Measurements from ENCODE around the gene UNCX.

The UNCX gene

GRCh38 chr7:1283337-1283736, 50.7 kb downstream of the UNCX start:
- H3K4me3 ChIP-seq (ENCODE audit: low read depth, low read length) = no peak overlapping the region
- DNase-seq (ENCODE audit: low read depth, low spot score) = no peak
- CTCF ChIA-PET = no interaction called here
- TF ChIP-seq, protein P1, sequence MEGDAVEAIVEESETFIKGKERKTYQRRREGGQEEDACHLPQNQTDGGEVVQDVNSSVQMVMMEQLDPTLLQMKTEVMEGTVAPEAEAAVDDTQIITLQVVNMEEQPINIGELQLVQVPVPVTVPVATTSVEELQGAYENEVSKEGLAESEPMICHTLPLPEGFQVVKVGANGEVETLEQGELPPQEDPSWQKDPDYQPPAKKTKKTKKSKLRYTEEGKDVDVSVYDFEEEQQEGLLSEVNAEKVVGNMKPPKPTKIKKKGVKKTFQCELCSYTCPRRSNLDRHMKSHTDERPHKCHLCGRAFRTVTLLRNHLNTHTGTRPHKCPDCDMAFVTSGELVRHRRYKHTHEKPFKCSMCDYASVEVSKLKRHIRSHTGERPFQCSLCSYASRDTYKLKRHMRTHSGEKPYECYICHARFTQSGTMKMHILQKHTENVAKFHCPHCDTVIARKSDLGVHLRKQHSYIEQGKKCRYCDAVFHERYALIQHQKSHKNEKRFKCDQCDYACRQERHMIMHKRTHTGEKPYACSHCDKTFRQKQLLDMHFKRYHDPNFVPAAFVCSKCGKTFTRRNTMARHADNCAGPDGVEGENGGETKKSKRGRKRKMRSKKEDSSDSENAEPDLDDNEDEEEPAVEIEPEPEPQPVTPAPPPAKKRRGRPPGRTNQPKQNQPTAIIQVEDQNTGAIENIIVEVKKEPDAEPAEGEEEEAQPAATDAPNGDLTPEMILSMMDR (IDR thresholded peaks at IDR 0.05; ENCODE audit: insufficient read depth, low read length, missing control alignments) = no peak
- POLR2A ChIA-PET = no interaction called here

DNA sequence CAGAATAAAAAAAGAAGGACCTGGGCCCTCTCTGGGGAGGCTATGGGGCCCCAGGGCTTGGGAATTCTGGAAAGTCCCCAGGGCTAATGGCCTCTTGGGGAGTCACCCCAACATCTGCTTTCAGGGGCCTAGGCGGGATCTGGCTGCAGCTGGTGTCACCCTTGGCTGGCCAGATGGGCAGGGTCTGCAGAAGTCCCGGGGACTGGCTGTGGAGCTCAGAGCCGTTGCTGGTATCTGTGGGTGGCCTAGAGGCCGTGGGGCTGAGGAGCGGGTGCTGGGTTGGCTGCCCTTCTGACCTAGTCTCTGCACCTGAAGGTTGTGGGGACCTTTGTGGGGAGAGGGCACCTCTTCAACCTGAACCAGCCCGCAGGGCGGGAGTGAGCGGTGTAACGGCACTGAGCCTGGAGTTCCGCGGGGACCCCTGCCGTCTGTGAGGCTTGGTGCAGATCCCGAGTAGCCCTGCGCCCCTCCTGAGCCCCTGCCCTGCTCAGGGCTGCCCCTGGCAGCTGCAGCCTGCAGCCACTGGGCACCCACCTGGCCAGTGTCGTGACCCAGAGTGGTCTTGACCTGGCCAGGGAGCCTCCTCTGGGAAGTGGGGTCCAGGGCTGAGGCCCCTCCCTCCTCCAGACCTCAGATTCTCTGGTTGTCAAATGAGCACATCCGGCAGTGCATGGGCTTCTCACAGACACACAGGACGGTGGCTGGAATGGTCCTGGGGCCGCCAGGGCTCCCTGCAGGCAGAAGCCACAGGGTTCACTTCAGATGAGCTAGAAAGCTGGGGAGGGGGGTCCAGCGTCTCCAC, 51.5 kb downstream of the UNCX start:
- no peak overlapping the region for H3K4me3 ChIP-seq (ENCODE audit: low read depth, low read length)
- TF ChIP-seq, protein P1 (IDR thresholded peaks at IDR 0.05; ENCODE audit: insufficient read depth, low read length, missing control alignments) = no peak
- ChIA-PET CTCF (no interaction called here), POLR2A (no interaction called here)
- no peak for DNase-seq (ENCODE audit: low read depth, low spot score)

DNA sequence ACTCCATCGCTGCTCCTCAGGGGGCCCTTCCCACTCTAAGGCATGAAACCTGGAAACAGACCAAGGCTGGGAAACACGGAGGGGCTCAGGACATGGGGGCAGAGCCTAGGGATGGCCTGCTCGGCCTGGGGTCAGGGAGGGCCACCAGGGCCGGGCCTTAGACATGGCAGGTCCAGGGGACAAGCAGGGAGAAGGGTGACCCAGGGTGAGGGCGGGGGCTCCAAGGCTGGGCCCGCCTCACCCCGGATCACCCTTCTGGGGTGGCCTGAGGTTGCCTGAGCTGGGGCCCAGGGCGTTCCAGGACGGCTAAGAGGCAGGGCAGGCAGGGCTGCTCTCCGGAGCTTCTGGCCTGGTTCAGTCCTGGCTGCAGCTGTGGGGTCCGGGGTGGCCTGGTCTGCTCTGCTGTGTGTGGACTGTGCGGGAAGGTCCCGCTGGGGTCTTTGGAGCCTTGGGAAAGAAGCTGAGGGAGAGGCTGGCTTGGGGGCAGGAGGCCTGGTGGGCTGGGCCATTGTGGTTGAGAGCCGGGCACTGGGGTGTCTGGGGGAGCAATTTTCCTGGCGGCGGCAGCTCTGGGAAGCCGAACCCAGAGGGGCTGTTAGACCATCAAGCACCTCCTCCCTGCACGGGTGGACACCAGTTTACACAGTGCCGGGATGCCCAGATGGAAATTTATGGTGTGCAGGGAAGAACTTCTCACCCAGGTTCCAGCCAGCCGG, 52.2 kb downstream of the UNCX start:
- ChIA-PET POLR2A (no interaction called here), CTCF (no interaction called here)
- H3K4me3 ChIP-seq (ENCODE audit: low read depth, low read length) = no peak overlapping the region
- TF ChIP-seq, protein P1 (IDR thresholded peaks at IDR 0.05; ENCODE audit: insufficient read depth, low read length, missing control alignments) = no peak
- DNase-seq (ENCODE audit: low read depth, low spot score) = no peak

DNA sequence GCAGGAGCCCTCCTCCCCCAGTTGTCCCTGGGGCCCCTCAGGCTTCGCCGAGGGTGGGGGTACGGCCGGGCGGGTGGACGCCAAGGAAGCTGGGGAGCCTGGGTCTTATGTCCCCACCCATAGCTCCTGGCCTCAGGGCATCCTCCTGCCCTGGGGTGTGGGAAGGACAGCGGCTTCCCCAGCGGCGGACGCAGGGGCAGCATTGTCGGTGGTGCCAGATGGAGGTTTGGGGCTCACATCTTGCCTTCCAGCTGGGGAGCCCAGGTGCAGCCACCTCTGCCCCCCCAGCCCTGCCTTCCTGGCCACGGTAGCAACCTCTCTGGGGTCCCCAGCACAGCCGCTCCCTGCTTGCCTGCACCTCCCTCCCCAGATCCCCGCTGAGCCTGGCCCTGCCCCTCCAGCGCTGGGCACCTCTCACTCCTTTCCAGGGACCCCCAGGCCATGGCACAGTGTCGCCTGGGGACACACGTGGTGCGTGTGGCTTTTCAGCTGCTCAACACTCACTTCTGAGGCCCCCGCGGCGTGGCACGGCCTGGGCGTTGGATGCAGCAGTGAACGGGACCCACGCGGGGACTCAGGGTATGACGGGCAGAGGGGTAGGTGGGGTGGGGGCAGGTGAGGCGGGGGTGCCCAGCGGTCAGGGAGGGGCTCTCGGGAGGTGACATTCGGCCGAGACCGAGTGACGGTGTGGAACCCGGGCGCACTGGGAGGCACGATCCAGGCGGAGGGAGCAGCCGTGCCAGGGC, 53.1 kb downstream of the UNCX start:
- ChIA-PET POLR2A (no interaction called here), CTCF (no interaction called here)
- TF ChIP-seq, protein P1 (IDR thresholded peaks at IDR 0.05; ENCODE audit: insufficient read depth, low read length, missing control alignments) = no peak
- no peak for DNase-seq (ENCODE audit: low read depth, low spot score)
- H3K4me3 ChIP-seq (ENCODE audit: low read depth, low read length) = no peak overlapping the region

Measured in AG04449 (cell line).